NOMO-1 (cell line): ENCODE results near the gene SEMA3A.

Experiments used
- DNase-seq, 2 experiments: peaks; one replicate each; lab custom pipeline; 2025; ENCODE audit not compliant: unreplicated experiment in 2 of 2; lab: John Stamatoyannopoulos, UW

The SEMA3A gene

GRCh38 chr7:84027678-84028077, 166.9 kb downstream of the SEMA3A start:
- DNase-seq = no peak

GRCh38 chr7:84025332-84025927, 169.2 kb downstream of the SEMA3A start:
- DNase-seq = no peak

- no peak for DNase-seq
Measured at GRCh38 chr7:84022684-84023308, 171.8 kb downstream of the SEMA3A start.

- no peak for DNase-seq
Measured at GRCh38 chr7:84022009-84022408, 172.6 kb downstream of the SEMA3A start.

- no peak for DNase-seq
Measured at GRCh38 chr7:84021292-84021908, 173.2 kb downstream of the SEMA3A start.

- DNase-seq = no peak
Measured at GRCh38 chr7:84017651-84018050, 176.9 kb downstream of the SEMA3A start.

- DNase-seq = no peak
Measured at GRCh38 chr7:84013616-84014240, 180.9 kb downstream of the SEMA3A start.

- DNase-seq = no peak
Measured at GRCh38 chr7:84009782-84010181, 184.8 kb downstream of the SEMA3A start.

- no peak for DNase-seq
Measured at GRCh38 chr7:84009051-84009450, 185.5 kb downstream of the SEMA3A start.

- no peak for DNase-seq
Measured at GRCh38 chr7:84003191-84003590, 191.4 kb downstream of the SEMA3A start.

- no peak for DNase-seq
Measured at GRCh38 chr7:84002348-84002747, 192.2 kb downstream of the SEMA3A start.

GRCh38 chr7:83996879-83997278, 197.7 kb downstream of the SEMA3A start:
- DNase-seq = no peak

GRCh38 chr7:83987764-83988163, 206.8 kb downstream of the SEMA3A start:
- DNase-seq = no peak

GRCh38 chr7:83985821-83986220, 208.8 kb downstream of the SEMA3A start:
- DNase-seq = no peak

- no peak for DNase-seq
Measured at GRCh38 chr7:83984591-83984990, 210.0 kb downstream of the SEMA3A start.

GRCh38 chr7:83984076-83984475, 210.5 kb downstream of the SEMA3A start:
- no peak for DNase-seq

GRCh38 chr7:83983606-83984005, 211.0 kb downstream of the SEMA3A start:
- DNase-seq = no peak

GRCh38 chr7:83976302-83976701, 218.3 kb downstream of the SEMA3A start:
- peak; percentile 15 to 73 for DNase-seq

GRCh38 chr7:83970081-83970480, 224.5 kb downstream of the SEMA3A start:
- no peak for DNase-seq

- no peak for DNase-seq
Measured at GRCh38 chr7:83964318-83964717, 230.3 kb downstream of the SEMA3A start.

- peak in 1 of 2 experiments; percentile 43 for DNase-seq
Measured at GRCh38 chr7:83957333-83957732, 237.3 kb downstream of the SEMA3A start.

GRCh38 chr7:83956104-83956503, 238.5 kb downstream of the SEMA3A start:
- peak in 1 of 2 experiments; percentile 24 for DNase-seq
